Left lung (tissue), 10 donors: ENCODE results near the gene PIP5K1B. TPM values are rescaled to one million over a fixed set of nuclear protein-coding genes. Genes with fewer than 3 reads are reported as not detected.

Experiments
- ATAC-seq: fragments of 200-7000 bp; cut with Tn5 transposase; one replicate; pipeline ENCODE4 v1.9.1; 2020; ENCODE audit warnings: moderate library complexity
- DNase-seq, 4 donors: peaks; one replicate each; pipeline ENCODE4 v3.0.0-alpha.2; 2013 to 2020
- H3K27ac ChIP-seq, 2 donors: fragments of 200-600 bp; sonication (generic) in 1 of 2; one replicate each; pipeline versions ENCODE4 v1.5.0 to v1.8.0; 2020 to 2021
- H3K27me3 ChIP-seq, 2 donors: fragments of 200-600 bp; sonication (generic) in 1 of 2; one replicate each; pipeline versions ENCODE4 v1.5.0 to v1.8.0; 2020 to 2021
- H3K36me3 ChIP-seq, 2 donors: fragments of 200-600 bp; sonication (generic) in 1 of 2; one replicate each; pipeline versions ENCODE4 v1.5.0 to v1.8.0; 2020 to 2021
- H3K4me1 ChIP-seq, 2 donors: fragments of 200-600 bp; one replicate each; pipeline ENCODE4 v1.8.0; 2021
- H3K4me3 ChIP-seq, 2 donors: fragments of 200-600 bp; sonication (generic) in 1 of 2; one replicate each; pipeline versions ENCODE4 v1.5.0 to v1.8.0; 2020 to 2021; ENCODE audit warnings: mild to moderate bottlenecking in 1 of 2
- H3K9me3 ChIP-seq, 2 donors: fragments of 200-600 bp; sonication (generic) in 1 of 2; one replicate each; pipeline versions ENCODE4 v1.5.0 to v1.8.0; 2020 to 2021
- intact Hi-C, 2 donors: fragments of 100-400 bp; cut with DNase I; formaldehyde crosslinking; loops; one replicate each; pipeline versions ENCODE4 v1.11.2 to v1.14.2; 2022
- polyA plus RNA-seq, 6 donors: library from polyadenylated mRNA; unstranded; fragments of 120-200 nt; gene quantifications; one replicate each; pipeline ENCODE4 v1.2.1, GENCODE V29; 2013; ENCODE audit not compliant: insufficient read length in 6 of 6
- total RNA-seq, 2 donors: library from RNA; stranded (reverse); fragmentation: NEBNext Ultra II Directional; extraction: Animal tissue kit (Norgen Biotek cat#: 25700); gene quantifications; one replicate each; pipeline ENCODE4 v1.2.1, GENCODE V29; 2021
- TF ChIP-seq, protein P1 (sequence below), 2 donors: fragments of 200-600 bp; sonication (generic) in 1 of 2; IDR thresholded peaks; one replicate each; pipeline versions ENCODE4 v1.5.0 to v1.8.0; 2021; ENCODE audit warnings: antibody characterized with exemption in 2 of 2
- donor health status: DM: no; HTN: yes; CAD: no.
- donor health status: DM: no; HTN: no; CAD: no.

PIP5K1B gene
- total and polyA plus RNA-seq, 8 donors, result 3.1 to 31.0 (median 4.2) TPM

DNA sequence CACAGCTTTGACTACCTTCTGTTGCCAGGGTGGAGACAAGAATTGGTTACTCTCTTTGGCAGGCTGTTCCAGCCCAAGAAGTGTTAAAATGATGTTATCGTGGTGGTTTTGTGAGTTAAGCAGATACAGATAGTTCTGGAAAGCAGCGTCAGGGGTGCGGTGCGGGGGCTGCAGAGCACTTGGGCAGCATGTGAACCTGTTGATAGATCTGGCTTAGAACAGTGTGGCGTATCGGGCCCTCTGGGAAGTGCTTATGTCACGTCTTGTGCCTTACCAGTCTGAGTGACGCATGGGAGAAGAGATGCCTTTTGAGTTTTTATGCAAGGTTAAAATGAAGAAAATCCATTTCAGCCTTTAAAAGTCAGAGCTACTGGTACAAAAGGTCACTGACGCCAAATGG is 156.4 kb downstream of the PIP5K1B start:
- Histone ChIP-seq H3K4me1 (no peaks in the 10 kb centered on the region), H3K27ac (no peak overlapping the region), H3K4me3 (no peak overlapping the region), H3K9me3 (no peaks in the 10 kb centered on the region), H3K27me3 (no peaks in the 10 kb centered on the region), H3K36me3 (no peaks in the 10 kb centered on the region)
- TF ChIP-seq, protein P1, sequence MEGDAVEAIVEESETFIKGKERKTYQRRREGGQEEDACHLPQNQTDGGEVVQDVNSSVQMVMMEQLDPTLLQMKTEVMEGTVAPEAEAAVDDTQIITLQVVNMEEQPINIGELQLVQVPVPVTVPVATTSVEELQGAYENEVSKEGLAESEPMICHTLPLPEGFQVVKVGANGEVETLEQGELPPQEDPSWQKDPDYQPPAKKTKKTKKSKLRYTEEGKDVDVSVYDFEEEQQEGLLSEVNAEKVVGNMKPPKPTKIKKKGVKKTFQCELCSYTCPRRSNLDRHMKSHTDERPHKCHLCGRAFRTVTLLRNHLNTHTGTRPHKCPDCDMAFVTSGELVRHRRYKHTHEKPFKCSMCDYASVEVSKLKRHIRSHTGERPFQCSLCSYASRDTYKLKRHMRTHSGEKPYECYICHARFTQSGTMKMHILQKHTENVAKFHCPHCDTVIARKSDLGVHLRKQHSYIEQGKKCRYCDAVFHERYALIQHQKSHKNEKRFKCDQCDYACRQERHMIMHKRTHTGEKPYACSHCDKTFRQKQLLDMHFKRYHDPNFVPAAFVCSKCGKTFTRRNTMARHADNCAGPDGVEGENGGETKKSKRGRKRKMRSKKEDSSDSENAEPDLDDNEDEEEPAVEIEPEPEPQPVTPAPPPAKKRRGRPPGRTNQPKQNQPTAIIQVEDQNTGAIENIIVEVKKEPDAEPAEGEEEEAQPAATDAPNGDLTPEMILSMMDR (IDR thresholded peaks at IDR 0.05), result no peak
- ATAC-seq (no peak), DNase-seq (no peak)
- intact Hi-C loops, result no loop called here

DNA sequence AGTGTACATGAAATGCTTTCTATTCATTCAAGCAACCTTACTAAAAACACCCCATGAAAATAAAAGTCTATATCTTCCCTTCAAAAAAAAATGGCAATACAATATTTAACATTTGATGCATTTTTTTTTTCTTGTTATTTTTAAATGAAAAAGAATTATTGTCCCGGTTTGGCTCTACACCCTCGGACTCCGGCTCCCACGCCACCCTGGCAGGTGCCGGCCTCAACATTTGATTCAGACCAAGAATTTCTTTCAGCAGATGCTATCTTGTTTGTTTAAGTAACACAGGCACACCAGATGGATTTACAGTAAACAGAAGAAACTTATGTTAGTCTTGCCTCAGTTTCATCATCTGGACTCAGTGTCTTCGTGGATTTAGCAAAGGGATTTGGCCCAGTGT is 162.0 kb downstream of the PIP5K1B start:
- DNase-seq (no peak), ATAC-seq (no peak)
- Histone ChIP-seq H3K27me3 (no peaks in the 10 kb centered on the region), H3K27ac (no peak overlapping the region), H3K36me3 (no peaks in the 10 kb centered on the region), H3K4me1 (no peaks in the 10 kb centered on the region), H3K9me3 (no peaks in the 10 kb centered on the region), H3K4me3 (no peak overlapping the region)
- TF ChIP-seq, protein P1 (IDR thresholded peaks at IDR 0.05), result no peak
- intact Hi-C loops, result no loop called here

DNA sequence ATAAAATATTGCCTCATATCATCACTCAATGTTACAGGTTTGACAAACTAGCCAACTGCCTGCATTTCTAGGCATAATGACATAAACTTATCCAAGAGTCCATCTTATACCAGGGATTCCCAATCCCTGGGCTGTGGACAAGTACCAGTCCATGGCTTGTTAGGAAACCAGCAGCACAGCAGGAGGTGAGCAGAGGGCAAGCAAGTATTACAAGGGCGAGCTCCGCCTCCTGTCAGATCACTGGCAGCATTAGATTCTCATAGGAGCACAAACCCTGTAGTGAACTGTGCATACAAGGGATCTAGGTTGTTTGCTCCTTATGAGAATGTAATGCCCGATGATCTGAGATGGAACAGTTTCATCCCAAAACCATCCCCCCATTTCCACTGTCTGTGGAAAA is 164.0 kb downstream of the PIP5K1B start:
- H3K27ac ChIP-seq, result no peak overlapping the region
- DNase-seq (no peak), ATAC-seq (no peak)

DNA sequence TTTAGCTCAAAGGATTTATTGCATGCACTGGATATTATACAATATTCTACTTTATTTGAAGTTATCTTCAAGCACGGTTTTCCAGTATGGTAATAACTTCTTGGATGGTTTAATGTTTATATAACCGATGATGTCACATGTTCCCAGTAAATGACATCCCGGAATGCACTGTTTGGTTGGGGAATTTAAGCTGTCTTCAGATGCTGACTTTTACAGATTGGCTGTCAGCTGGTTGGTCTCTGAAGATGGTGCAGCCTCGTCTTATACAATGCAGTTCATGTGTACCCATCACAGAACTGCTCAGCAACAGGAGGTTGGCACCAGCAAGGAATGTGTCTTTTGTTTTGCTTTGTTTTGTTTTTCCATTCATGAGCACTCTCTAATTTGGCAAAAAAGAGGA is 165.0 kb downstream of the PIP5K1B start:
- Histone ChIP-seq H3K4me3 (no peak overlapping the region), H3K9me3 (no peaks in the 10 kb centered on the region), H3K36me3 (no peaks in the 10 kb centered on the region), H3K4me1 (no peaks in the 10 kb centered on the region), H3K27me3 (no peaks in the 10 kb centered on the region), H3K27ac (peak overlapping the region in 1 of 2 donors; percentile 30)
- DNase-seq, result no peak
- TF ChIP-seq, protein P1 (IDR thresholded peaks at IDR 0.05), result no peak
- no peak for ATAC-seq
- intact Hi-C loops, result no loop called here

More for the DNA sequence above, 164.0 kb downstream of the PIP5K1B start:
- Histone ChIP-seq H3K27me3 (no peaks in the 10 kb centered on the region), H3K9me3 (no peaks in the 10 kb centered on the region), H3K4me3 (no peak overlapping the region), H3K4me1 (no peaks in the 10 kb centered on the region), H3K36me3 (no peaks in the 10 kb centered on the region)
- TF ChIP-seq, protein P1 (IDR thresholded peaks at IDR 0.05), result no peak
- intact Hi-C loops, result no loop called here

DNA sequence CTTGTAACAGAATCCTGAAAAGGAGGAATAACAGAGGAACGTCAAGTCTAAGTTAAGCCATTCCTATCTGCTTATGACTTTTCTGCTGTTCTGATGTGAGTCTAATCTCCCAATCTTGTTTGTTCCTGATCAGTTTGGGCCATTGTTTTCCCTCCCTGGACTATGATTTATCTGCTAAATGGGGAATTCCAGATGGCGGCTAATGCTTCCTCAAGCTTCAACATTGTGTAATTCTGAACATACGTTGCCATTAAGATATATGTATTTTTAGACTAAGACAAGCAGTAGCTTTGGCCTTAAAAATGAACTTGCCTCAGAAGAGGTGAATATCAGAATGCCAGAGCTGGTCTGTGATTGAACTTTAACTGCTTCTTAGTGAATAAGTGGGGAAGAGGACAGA is 166.2 kb downstream of the PIP5K1B start:
- TF ChIP-seq, protein P1 (IDR thresholded peaks at IDR 0.05), result no peak
- no peaks in the 10 kb centered on the region for H3K9me3 ChIP-seq
- DNase-seq (no peak), ATAC-seq (no peak)
- H3K27ac ChIP-seq, result peak overlapping the region in 1 of 2 donors; percentile 30
- intact Hi-C loops, result no loop called here
- no peak overlapping the region for H3K4me3 ChIP-seq
- H3K4me1 ChIP-seq, result no peaks in the 10 kb centered on the region
- H3K27me3 ChIP-seq, result no peaks in the 10 kb centered on the region
- H3K36me3 ChIP-seq, result no peaks in the 10 kb centered on the region
